KOPT-K1 (cell line): ENCODE measurements around the gene RNASE4.
"Not testable (repeated sequence)": the region's sequence is repeated elsewhere in the genome, so short reads cannot be mapped to it uniquely, and the experiment has no call there.

Experiments
- H3K27ac ChIP-seq: fragments of 200-600 bp; sonication (generic); 2 replicates; pipeline ENCODE4 v1.5.1; 2016; ENCODE audit warnings: antibody characterized with exemption, mild to moderate bottlenecking, low read depth, low read length; ENCODE audit not compliant: poor library complexity, severe bottlenecking
- H3K36me3 ChIP-seq: fragments of 200-600 bp; sonication (generic); 2 replicates; pipeline ENCODE4 v1.5.1; 2017; ENCODE audit warnings: antibody characterized with exemption, mild to moderate bottlenecking, low read length, moderate library complexity; ENCODE audit not compliant: insufficient read depth
- H3K9me3 ChIP-seq: fragments of 200-600 bp; sonication (generic); 2 replicates; pipeline ENCODE4 v1.5.1; 2017; ENCODE audit warnings: antibody characterized with exemption, low read length, mild to moderate bottlenecking; ENCODE audit not compliant: insufficient read depth, poor library complexity, severe bottlenecking

Gene RNASE4

GRCh38 chr14:20683891-20684661 lies at the start of gene RNASE4:
Gene RNASE4 (plus strand): TSS chr14:20684560. CDS start chr14:20699372, 14,812 bp downstream.
- peak within 1 kb of the TSS; percentile 68 for H3K27ac ChIP-seq

GRCh38 chr14:20641591-20641990 lies 42.8 kb upstream of the RNASE4 start, which contains the start of gene OR6S1:
Gene OR6S1 (minus strand): TSS chr14:20641691. CDS start chr14:20641691, 0 bp downstream.
- Histone ChIP-seq H3K36me3 (no peaks in the 10 kb centered on the region), H3K9me3 (no peaks in the 10 kb centered on the region), H3K27ac (no peak within 1 kb of the TSS)

More at GRCh38 chr14:20683891-20684661, at the start of gene RNASE4:
- no peaks in the 10 kb centered on the region for H3K36me3 ChIP-seq
- no peaks in the 10 kb centered on the region for H3K9me3 ChIP-seq

GRCh38 chr14:20642182-20642581 lies 42.2 kb upstream of the RNASE4 start:
- Histone ChIP-seq H3K36me3 (no peaks in the 10 kb centered on the region), H3K9me3 (no peaks in the 10 kb centered on the region), H3K27ac (no peak overlapping the region)

GRCh38 chr14:20642755-20643154 lies 41.6 kb upstream of the RNASE4 start:
- H3K36me3 ChIP-seq, H3K9me3 ChIP-seq, H3K27ac ChIP-seq: not testable (repeated sequence)

GRCh38 chr14:20644520-20644919 lies 39.8 kb upstream of the RNASE4 start:
- Histone ChIP-seq H3K36me3 (no peaks in the 10 kb centered on the region), H3K9me3 (no peaks in the 10 kb centered on the region), H3K27ac (no peak overlapping the region)

- no peaks in the 10 kb centered on the region for H3K9me3 ChIP-seq
- no peaks in the 10 kb centered on the region for H3K36me3 ChIP-seq
- H3K27ac ChIP-seq: no peak overlapping the region
These were observed 38.9 kb upstream of the RNASE4 start for GRCh38 chr14:20645481-20645880.

GRCh38 chr14:20652996-20653975 lies 31.1 kb upstream of the RNASE4 start:
- Histone ChIP-seq H3K36me3 (no peaks in the 10 kb centered on the region), H3K27ac (no peak overlapping the region), H3K9me3 (no peaks in the 10 kb centered on the region)

GRCh38 chr14:20655851-20656250 lies 28.5 kb upstream of the RNASE4 start:
- Histone ChIP-seq H3K27ac (no peak overlapping the region), H3K9me3 (no peaks in the 10 kb centered on the region), H3K36me3 (no peaks in the 10 kb centered on the region)

GRCh38 chr14:20656274-20656673 lies 28.1 kb upstream of the RNASE4 start:
- no peaks in the 10 kb centered on the region for H3K9me3 ChIP-seq
- no peak overlapping the region for H3K27ac ChIP-seq
- no peaks in the 10 kb centered on the region for H3K36me3 ChIP-seq

GRCh38 chr14:20657216-20658211 lies 26.8 kb upstream of the RNASE4 start:
- H3K9me3 ChIP-seq: no peaks in the 10 kb centered on the region
- H3K36me3 ChIP-seq: no peaks in the 10 kb centered on the region
- no peak overlapping the region for H3K27ac ChIP-seq

GRCh38 chr14:20658246-20658645 lies 26.1 kb upstream of the RNASE4 start:
- Histone ChIP-seq H3K27ac (no peak overlapping the region), H3K9me3 (no peaks in the 10 kb centered on the region), H3K36me3 (no peaks in the 10 kb centered on the region)

GRCh38 chr14:20659336-20659735 lies 25.0 kb upstream of the RNASE4 start:
- H3K36me3 ChIP-seq: no peaks in the 10 kb centered on the region
- H3K27ac ChIP-seq: no peak overlapping the region
- no peaks in the 10 kb centered on the region for H3K9me3 ChIP-seq

- Histone ChIP-seq H3K9me3 (no peaks in the 10 kb centered on the region), H3K36me3 (no peaks in the 10 kb centered on the region), H3K27ac (no peak overlapping the region)
These were observed 24.5 kb upstream of the RNASE4 start for GRCh38 chr14:20659813-20660395.

GRCh38 chr14:20661197-20661596 lies 23.2 kb upstream of the RNASE4 start:
- Histone ChIP-seq H3K27ac (no peak overlapping the region), H3K36me3 (no peaks in the 10 kb centered on the region), H3K9me3 (no peaks in the 10 kb centered on the region)
